Activated CD4-positive, alpha-beta T cell treated with anti-CD3 and anti-CD28 coated beads, Interleukin-2, Interleukin-4, amounts not matched to agents 100 ng/mL and 50 ng/mL, durations not matched to agents 16 hours and 8 hours (primary cell): ENCODE data around the gene FOXD4.
"Not testable (repeated sequence)": the region's sequence is repeated elsewhere in the genome, so short reads cannot be mapped to it uniquely, and the experiment has no call there.

Experiments
- DNase-seq: peaks from one replicate; pipeline ENCODE4 v3.0.0-alpha.2; 2020; ENCODE audit warnings: low spot score

Gene FOXD4

DNA sequence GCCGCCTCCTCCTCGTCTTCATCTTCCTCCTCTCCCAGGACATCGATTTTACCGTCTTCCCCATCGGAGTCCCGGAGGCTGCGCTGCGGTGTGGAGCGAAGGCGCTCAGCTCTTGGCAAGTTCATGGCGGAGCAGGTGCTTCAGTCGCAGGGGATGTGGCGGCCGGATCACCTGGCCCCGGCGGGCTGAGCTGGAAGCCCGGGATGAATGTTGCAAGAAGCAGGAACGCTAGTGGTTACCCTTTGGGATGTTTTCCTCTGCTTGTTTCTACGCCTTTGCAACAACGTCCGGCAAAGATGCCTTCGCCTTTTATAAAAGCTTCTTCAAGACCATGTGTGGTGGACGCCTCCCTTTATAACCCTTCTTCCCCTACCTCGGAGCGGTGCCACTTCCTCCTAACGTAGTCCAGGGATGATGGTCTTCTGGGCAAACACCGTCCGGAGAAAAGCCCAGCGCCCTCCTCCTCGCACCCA lies at the start of gene FOXD4:
FOXD4 (minus strand) TSS at position 423 of the 473 bp plus-strand sequence; CDS start at position 125, 298 bp downstream.
- not testable (repeated sequence) for DNase-seq

DNA sequence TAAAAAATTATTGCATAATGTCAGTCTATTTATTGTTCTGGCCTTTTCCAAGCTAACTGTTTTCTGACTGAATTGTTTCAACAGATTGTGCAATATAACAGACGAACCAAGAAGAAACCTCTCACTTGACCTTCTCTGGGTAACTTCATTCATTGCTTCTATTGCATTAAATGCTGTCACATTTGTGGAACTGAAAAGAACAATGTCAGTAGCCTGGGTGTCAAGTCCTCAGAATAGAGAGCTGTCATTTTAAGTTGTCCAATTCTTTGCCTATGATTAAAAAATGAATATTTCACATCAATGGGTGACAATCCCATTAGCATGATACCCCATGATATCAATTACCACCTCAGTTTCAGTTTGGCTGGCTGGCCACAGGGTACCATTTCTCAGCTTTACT lies 41.7 kb upstream of the FOXD4 start:
- not testable (repeated sequence) for DNase-seq

DNA sequence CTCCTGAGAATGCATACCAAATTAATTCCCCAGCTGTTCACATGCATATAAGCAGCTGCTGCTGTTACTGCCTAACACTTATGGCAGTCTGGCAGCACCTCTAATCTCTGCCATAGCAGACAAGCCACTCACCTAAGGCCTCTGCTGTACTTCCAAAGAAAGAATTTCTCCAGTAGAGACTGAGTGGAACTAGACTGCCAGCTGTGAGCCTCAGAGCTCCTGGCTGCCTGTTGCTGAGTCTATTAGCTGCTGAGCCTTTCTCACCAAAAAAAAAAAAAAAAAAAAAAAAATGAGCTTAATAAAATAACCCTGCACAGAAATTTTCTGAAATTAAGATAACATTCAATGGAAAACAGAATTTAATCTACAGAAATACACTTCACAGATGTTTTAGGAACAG lies 33.0 kb upstream of the FOXD4 start:
- DNase-seq, result not testable (repeated sequence)

DNA sequence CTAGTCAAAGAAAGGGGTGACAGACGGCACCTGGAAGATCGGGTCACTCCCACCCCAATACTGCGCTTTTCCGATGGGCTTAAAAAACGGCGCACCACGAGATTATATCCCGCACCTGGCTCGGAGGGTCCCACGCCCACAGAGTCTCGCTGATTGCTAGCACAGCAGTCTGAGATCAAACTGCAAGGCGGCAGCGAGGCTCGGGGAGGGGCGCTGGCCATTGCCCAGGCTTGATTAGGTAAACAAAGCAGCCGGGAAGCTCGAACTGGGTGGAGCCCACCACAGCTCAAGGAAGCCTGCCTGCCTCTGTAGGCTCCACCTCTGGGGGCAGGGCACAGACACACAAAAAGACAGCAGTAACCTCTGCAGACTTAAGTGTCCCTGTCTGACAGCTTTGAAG lies 21.7 kb upstream of the FOXD4 start:
- not testable (repeated sequence) for DNase-seq

DNA sequence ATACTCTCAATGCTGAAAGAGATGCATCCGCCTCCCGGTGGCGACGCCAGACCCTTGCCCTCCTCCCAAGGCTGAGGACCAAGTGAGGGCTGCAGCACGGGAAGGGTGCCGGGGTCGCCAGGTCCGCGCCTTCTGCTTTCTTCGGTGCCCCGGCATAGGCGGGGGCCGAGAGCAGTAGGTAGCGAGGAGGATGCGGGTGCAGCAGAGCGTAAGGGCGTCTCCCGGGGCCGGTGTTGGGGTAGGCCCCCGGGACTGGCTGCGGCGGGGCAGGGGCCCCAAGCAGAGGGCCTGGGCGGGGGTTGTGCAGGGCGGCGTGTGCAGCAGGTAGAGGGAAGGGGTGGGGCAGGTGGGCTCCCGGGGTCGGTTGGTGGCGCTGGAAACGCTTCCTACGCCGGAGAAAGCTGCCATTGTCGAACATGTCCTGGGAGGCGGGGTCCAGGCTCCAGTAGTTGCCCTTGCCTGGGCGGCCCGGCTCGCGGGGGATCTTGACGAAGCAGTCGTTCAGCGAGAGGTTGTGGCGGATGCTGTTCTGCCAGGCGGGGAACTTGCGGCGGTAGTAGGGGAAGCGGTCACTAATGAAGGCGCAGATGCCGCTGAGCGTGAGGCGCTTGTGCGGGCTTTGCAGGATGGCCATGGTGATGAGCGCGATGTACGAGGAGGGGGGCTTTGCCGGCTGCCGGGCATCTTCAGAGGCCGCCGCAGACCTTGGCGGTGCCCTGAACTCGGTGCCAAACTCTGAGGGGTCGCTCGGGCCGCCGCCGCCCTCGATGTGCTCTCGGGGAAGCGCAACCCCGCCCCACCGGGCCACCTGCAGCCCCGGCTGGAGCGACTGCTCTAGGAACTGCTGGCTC lies 848 bp downstream of the FOXD4 start:
- DNase-seq, result not testable (repeated sequence)

DNA sequence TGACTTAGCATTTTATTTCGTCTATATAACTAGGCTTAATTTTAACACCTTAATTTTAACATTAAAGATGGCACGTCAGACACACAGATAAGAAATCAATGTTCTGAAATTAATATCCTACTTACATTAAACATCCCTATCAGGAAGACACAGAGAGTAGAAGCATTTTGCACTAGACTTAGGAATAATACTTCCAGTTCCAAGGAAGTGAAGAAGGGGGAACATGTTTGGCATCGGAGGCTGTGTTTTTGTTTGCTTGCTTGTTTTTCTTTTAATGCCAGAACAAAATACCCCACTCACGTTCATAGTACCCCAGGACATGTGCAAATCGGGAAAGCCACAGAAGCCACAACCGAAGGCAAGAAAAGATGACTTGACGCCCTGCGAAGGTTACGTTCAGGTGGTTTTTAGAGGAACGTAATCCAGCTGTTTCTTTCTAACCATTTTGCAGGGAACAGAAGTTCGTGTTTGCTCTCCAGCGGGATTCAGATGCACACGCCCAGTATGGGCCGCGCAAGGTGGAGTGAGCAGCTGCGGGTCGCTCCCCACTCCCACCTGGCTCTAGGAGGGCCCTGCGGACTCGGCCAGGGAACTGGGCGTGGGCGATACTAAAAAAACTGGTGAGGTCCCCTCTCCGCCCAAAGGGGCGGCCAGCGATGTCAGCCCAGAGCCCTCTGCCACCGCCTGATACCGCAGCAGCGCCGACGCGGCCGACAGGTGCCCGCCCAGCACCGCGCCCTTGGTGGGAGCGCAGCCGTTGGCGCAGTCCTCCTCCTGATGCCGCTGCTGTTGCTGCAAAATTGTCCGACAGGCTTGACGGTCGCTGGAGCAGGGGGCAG lies 1.8 kb downstream of the FOXD4 start:
- DNase-seq, result not testable (repeated sequence)

DNA sequence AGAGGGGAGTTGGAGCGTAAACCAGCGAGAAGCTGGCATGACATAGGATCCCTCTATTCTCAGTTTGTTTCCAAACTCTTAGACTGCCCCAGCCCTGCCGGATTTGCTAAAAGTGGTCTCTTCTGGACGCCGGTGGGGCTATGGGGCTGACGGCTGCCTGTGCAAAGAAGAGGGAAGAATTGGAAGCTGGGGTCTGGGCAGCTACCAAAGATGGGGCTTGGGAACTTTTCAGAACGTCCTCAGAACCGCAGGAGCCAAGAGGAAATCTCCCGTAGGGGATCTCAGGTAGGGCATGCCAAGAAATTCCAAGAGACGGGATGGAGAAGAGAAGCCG lies 3.1 kb downstream of the FOXD4 start:
- DNase-seq, result not testable (repeated sequence)

DNA sequence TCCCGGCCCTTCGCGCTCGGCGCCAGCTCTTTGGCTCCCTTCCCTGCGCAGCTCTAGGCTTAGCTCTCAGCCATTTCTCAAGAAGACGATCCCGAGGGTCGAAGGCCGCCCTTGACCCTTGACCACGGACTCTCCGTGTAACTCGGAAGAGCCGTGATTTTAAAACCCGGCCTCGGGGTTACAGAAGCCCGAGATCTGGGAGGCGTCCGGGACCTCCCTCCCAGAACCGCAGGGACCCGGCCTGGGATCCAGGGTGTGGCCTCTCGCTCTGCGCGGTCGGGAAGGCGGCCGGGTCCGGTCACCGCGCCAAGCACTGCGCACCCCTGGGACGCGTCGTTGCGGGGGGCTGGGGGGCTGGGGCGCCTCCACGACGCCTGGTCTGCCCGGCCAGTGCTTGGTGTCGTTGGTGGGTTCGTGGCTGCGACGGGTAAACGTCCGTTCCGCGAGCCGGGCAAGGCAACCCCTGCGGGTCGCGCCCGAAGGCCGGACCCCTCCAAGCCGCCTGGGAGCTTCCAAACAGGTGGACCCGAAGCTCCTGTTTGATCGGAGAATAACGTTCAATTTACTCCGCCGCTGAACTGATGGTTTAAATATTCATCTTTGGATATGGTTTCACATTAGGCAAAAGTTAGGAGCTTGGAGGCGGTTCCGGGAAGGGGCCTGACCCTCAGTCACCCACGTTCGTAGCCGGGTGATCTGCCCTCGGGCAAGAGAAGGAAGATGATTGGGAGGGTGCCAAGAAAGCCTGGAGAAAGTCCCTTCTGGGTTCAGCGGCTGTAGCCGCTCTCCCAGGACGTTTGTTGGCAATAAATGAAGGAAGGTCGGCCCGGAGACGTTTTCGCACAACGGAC lies 3.7 kb downstream of the FOXD4 start:
- not testable (repeated sequence) for DNase-seq

DNA sequence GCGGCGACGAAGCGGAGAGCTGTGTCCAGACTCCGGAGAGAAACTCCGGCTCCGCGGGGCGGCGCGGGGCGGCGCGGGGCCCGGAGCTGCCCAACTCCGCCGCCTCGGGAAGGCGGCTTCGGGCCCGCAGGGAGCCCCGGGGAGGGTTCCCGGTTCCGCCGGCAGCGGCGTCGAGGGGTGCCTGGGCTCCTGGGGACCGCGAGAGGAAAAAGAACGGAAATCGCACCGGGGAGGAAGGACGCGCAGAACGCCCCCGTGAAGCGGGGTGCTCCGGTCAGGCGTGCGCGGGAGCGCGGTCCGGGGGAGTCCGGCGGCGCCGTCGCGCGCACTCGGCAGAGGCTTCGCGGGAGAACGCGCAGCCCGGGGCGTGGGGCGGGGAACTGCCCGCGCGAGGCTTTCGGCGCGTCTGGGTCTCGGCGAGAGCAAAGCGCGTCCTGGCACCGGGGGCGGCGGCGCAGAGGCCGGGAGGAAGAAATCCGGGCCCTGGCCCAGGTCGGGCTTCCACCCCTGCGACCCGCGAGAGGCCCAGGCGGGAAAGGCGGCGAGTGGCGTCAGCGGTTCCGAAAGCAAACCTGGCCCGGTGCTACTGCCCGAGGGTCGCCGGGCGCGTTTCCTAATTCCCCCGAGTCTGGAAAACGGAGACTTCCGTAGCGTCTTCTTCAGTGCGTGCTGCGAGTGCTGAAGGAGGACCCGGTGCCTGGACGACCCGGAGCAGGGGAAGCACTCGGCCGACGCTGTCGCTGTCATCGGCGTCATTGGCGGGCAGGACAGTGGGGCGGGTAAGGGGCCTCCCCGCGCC lies 4.5 kb downstream of the FOXD4 start:
- DNase-seq, result not testable (repeated sequence)

DNA sequence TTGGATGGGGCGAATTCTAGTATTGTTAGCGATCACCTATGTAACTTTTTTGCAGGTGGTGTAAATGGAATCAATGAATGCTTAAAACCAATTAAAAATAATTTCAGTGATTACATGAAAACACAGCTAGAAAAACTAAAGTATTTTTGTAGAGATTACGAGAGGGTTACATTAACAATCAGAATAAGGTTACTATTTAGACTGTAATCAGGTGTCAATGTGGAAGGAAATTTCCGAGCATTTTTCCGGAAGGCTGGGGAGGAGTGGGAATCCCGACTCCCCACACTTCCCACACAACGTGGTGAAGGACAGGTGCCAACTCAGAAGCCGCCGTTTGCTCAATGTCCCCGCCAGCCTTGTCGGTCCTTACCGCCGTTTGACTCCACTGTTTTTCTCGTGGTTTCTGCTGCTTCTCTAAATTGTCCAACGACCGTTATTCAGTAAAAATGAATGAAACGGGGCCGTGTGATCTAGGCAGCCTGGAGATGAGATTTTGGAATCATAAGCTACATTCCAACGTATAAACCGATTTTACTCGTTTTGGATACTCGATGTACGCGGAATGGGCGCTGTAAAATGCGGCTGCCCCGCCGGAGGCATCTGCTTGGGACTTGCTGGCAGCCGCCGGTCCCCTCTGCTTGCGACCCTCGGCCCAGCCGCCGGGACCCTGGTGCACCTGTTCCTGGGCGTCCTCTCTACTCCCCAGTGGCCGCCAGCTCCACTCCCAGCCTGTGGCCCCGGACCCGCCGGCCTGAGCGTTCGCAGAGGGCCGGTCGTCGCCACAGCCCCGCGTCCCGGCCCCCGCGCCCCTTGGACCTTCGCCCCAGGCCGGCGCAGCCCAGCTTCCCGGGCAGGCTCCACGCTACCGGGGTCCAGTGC lies 5.4 kb downstream of the FOXD4 start:
- not testable (repeated sequence) for DNase-seq

DNA sequence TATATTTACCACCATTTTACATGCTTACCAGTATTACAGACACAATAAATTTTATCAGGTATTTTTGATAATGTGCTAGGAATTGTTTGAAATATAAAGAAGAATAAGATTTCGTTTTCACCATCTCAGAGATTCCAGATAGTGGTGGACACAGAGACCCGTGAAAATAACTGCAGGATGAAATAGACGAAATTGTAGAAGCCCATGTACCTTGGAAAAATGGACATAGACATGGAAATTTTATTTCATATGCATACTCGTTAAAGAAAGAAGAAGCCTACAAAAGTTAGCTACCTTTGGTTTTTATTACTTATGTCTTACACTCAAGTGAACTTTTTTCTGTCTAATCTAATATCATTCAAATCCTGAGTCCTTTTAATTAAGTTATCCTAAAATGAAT lies 7.5 kb downstream of the FOXD4 start:
- DNase-seq, result not testable (repeated sequence)

DNA sequence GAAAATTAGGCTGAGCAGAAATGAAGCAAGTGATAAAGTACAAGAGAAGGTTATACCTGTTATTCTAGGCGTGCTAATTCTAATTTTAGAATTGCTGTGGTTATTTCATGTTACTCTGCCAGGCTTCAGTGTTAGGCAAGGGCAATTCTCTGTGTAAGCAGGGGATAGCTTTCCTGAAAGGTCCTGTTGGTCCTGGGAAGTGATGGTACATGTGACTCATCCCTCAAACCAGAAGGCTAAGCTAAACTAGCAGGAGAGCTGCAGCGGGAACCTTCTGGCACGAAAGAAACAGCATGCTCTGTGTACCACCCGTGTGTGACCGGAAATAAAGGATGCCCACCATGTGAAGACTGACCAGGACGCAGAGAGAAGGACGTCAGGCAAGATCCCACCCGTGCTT lies 8.7 kb downstream of the FOXD4 start:
- not testable (repeated sequence) for DNase-seq

DNA sequence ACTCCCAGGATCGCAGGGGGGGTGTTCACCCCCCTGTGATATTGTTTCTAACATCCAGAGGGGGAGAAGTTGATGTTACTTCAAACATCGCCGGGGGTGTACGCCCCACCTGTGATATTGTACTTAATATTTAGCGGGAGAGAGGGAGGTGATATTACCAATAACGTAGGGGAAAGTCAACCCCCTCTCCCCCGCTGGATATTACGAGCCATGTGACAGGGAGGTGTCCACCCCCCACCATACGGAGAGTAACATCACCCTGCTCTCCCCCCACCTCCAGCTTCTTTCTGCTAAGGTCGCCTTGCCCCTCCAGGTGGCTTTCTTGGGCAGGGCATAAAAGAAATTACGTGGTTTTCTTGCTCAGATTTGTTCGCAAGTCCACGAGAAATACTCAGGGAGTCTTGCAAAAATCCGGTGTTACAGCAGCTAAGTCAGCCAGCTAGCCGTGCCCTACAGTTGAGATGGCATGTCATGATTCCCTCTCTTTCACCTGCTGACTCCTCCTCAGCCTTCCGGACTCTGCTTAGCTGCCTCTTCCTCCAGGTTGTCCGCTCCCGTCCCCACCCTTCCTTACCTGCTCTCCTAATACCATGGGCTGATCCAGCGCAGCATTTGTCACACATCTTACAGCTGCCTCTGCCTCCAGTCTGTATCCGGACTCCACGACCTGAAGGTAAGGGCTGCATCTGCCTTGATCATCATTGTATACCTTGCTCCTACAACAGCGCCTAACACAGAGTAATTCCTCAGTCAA lies 9.3 kb downstream of the FOXD4 start:
- not testable (repeated sequence) for DNase-seq

DNA sequence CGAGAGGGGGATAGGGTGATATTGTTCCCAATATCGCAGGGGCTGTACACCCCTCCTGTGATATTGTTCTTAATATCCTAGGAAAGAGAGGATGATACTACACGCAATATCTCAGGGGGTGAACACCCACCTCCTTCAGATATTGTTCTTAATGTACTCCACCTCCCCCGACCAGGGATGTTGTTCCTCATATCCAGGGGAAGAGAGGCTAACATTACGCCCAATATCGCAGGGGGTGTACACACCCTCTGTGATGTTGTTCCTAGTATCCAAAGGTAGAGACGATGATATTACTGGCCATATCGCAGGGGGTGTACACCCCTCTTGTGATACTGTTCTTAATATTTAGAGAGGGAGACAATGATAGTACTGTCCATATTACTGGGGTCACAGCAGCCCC lies 12.2 kb downstream of the FOXD4 start:
- DNase-seq, result not testable (repeated sequence)

DNA sequence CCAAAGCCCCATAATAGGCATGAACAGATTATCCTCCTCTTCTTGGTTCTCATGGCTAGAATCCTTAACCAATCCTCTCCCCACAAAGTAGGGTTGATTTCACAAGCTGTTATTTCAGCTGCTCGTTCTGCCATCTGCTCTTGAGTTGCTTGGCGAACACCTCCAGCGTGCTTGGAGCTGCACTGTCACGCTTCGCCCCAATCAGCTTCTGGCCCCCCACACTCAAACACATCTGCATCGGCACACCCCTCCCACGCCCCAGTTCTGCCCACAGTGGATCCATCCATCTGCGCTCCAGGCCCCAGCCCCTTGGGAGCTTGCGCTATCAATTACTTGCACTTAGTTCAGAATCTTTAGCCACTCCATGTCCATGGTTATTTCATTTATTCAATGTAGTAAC lies 17.8 kb downstream of the FOXD4 start:
- DNase-seq, result not testable (repeated sequence)

DNA sequence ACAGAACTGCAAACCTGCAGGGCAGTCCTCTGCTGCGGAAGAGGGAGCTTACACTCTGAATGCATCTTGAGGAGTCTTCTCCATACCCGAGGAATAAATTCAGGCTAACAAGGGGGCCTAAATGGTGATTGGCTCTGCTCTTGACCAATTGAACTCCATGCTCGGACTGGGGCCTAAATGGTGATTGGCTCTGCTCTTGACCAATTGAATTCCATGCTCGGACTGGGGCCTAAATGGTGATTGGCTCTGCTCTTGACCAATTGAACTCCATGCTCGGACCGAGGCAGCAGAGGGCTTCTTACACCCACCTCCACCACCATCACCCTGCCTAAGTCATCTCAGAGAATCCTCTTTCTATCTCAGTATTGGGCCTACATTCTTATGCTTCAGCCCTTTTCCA lies 18.4 kb downstream of the FOXD4 start:
- not testable (repeated sequence) for DNase-seq

DNA sequence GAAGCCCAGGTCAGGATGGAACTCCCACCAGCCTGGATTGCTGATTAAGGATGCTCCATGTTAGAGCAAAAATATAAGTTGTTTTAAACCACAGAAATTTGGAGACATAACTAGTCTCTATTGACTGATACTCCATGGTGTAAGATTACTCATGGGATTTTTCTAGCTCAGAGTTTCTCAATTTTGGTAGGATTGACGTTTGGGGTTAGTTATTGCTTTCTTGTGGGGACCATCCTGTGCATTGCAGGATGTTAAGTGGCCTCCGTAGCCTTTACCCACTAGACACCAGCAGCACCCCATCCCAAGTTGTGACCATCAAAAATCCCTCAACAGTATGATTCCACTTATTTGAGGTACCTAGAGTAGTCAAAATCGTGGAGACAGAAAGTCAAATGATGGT lies 19.4 kb downstream of the FOXD4 start:
- DNase-seq, result not testable (repeated sequence)

DNA sequence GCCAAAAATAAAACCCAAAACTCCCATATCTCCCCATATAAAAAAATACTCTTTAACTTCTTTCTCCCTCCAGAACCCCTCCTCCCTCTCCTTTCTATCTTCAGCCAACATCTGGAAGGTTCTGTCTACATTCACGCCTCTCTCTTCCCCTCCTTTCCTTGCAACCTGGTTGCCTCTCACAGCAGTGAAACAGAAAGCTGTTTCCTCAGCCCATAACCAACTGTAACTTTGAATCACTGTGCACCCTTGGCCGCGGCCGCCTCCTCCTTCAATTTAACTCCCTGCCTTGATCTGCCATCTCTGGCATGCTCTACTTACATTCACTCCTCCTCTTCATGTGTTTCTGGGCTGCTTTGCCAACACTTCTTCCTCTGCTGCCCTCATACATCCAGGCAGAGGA lies 23.2 kb downstream of the FOXD4 start:
- DNase-seq, result not testable (repeated sequence)

DNA sequence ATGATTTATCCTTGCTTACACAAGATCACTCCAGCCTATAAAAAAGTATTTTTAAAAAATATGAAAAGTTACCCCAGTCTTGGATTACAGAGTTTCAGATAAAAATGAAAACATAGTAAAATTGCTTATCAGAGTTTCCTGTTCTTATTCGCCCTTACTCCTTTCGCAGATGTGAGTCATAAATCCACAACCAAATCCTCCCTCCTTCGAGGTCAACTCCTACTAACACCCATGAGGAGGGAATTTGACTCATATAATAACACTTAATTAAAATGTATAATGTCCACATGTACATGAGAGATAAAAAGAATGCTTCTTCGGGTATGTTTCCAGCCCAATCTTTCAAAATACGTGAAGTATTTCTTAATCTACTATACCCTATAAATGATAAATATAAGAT lies 23.9 kb downstream of the FOXD4 start:
- not testable (repeated sequence) for DNase-seq
